ENCODE results near the gene IMMP2L.

Gene IMMP2L

DNA sequence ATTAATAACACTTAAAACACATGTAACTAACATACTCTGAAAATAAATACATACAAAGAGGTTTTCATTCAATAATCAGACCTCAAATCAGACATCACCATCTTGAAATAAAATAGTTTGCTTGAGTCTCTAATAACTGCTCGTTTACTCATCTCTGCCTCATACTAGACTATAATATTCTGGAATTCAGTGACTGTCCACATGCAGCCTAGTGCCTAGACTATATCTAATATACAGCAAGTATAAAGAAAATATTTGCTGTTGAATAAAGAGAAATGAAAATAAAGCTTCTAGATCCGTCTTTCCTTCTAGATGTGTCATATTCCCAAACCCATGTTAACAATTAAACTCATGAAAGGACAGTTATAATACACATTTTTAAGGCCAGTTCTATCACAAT is 707.6 kb downstream of the IMMP2L start:
- TF ChIP-seq CTCF (IDR thresholded peaks at IDR 0.05) = no peak

GRCh38 chr7:110854166-110854565 is 708.1 kb downstream of the IMMP2L start:
- TF ChIP-seq CTCF (IDR thresholded peaks at IDR 0.05) = no peak

DNA sequence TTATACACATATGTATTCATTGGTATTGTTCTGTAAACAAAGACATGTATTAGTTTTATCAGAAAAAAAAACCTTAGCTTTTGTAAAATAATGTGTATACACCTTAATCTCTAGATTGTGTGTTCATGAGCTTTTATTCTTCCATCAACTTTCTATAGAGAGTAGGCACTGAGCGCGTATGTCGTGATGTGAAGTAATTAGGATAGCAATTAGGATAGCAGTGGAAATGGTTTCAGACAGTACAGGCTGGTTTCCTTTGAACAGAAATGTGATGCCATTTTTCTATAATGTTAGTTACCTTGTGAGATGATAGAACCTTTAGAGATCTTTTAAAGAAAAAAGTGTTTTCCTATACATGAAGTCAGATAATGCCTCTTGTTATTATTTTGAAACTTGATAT is 709.0 kb downstream of the IMMP2L start:
- no peak for TF ChIP-seq CTCF (IDR thresholded peaks at IDR 0.05)

- TF ChIP-seq CTCF (IDR thresholded peaks at IDR 0.05) = no peak
Measured at GRCh38 chr7:110852156-110852940, 709.9 kb downstream of the IMMP2L start.

- TF ChIP-seq CTCF (IDR thresholded peaks at IDR 0.05) = no peak
Measured at GRCh38 chr7:110850224-110850623, 712.1 kb downstream of the IMMP2L start.

DNA sequence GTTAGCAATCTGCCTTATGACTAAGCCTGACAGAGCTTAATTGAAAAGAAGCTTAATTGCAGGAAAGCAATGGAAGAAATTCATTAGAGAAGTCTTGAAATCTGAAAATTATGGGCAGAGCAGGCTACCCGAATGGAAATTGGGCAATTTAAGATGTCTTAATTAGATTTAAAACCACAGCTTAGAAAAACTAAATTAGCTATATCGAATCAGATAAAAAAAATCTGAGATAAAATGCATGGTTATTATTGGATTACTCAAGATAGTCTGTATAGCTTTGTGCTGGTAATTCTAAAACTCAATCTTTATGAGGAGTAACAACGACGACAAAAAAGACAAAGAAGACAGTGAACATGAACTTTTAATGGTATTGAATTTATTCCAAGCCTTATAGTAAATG is 719.5 kb downstream of the IMMP2L start:
- TF ChIP-seq CTCF (IDR thresholded peaks at IDR 0.05) = no peak

DNA sequence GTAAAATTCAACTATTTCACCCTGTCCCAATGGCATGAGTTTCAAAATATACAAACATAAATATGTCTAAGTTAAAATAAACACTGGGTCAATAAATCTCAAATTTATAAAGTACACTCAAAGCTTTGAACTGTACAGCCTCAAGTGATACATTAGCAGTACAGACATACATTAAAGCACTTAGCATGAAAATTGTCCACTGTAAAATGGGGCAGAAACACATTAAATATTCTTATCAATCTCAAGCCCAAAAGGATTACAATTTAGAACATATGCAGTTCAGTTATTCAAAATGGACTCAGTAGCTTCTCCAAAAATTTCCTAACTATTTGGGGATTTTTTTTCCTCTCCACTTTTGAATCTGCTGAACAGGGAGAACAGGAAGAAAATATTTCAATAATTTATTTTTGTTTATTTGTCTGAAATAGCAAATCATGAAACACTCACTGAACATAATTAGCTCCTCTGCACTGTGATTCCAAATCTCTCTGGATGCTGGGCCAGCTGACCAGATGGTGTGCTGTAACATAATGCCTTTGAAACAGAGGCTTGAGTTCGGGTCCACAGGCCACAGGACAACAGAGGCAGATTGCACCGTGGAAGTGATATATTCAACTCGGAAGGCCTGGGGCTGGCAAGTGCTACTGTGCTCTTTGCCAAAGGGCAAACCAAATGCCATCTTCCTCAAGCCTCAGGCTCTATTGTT is 720.3 kb downstream of the IMMP2L start:
- no peak for TF ChIP-seq CTCF (IDR thresholded peaks at IDR 0.05)
